AG09319 (cell line): ENCODE measurements around the gene CDC42EP3.
A peak's percentile ranks its signal among the peaks of the same experiment; 100 is the strongest.

Experiments used
- DNase-seq: peaks from one replicate; pipeline ENCODE4 v3.0.0-alpha.2; 2010; ENCODE audit warnings: low read depth; ENCODE audit errors: extremely low read depth
- CTCF ChIP-seq: IDR thresholded peaks from 2 replicates; pipeline ENCODE4 v1.5.1; 2011; ENCODE audit warnings: low read depth, mild to moderate bottlenecking, inconsistent platforms, low read length, moderate library complexity

CDC42EP3 gene

DNA sequence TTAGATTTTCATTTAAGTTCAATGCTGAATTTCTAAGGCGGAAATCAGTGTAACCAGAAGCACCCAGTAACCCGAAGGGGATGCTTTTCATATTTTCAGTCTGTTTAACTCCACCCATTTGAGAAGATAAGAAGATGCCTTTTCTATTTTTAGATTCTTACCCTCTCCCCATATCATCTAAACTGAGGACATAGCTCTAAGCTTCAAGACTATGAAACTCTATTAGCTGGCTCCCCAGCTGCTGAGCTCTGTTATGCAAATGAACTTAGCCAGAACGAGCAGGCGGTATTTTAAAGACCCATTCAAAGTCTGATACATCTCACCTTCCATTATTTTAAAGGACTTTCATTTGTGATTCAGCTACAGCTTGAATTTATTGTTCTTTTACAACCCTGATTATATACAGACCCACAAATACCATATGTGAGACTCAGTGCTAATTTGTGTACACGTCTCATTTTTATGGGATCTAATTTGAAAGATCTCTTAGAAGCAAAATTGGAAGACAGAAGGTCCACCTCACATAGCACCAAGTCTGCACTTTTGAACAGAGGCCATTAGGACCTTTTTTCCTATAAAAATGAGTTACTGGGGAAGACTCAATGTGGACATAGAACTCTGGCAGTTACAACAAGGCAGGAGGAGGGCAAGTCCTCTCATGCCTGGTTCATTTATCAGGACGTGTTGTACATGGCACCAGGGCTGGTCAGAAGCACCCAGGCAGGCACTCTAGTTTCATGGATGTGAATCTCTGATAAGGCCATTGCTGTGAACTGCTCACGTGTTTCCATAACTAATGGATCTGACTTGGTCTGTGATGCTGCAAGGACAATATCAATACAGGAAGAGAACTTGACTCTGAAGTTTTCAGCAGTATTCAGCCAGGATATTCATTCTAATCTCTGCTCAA is 16.3 kb downstream of the CDC42EP3 start:
- no peak for DNase-seq
- TF ChIP-seq CTCF, result no peak

DNA sequence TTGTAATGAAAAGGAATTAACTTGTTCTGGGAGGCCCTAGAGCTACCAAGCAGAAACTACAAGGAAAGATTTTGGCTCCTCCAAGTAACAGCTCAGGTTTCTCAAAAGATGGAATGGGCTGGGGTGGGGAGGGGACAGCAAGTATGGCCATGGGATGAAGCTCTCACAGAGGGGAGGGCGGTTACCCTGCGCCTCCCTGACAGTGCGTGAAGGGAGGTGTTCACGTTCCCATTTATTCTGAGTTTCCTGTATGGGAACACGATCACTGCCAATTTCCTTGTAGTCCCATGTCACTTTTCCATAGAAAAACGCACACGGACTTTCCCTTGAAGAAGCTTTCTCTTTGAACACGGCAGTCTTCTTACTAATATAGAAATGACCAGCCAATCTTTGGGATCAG is 17.0 kb downstream of the CDC42EP3 start:
- TF ChIP-seq CTCF, result no peak
- DNase-seq, result no peak

DNA sequence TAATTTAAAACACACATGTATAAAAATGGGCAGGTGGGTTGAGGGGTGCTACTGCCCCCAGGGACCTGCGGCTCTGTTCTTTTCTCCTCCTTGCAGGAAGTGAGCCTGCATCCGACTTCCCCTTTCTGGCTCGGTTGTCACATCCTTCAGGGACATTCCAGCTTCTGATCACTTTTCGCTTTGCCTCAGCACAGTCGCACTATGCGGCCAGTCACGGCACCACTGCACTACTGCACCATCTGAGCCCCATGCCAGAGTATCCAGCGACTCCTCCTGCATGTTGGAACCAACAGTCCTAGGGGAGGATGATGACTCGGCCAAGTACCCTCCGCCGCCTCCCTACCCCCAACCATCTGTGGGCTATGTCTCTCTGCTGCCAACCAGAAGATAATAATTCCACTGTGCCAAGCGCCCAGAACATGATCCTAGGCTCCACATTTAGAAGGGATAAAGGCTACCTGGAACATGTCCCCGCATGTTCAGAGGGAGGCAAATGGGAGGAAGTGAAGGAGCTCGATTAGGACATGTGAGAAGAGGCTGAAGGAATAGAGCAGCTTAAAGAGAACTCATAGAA is 17.6 kb downstream of the CDC42EP3 start:
- DNase-seq, result no peak
- no peak for TF ChIP-seq CTCF

GRCh38 chr2:37653093-37653492 is 18.3 kb downstream of the CDC42EP3 start:
- TF ChIP-seq CTCF, result no peak
- DNase-seq, result no peak

- no peak for TF ChIP-seq CTCF
- peak; percentile 50 for DNase-seq
These were observed 19.2 kb downstream of the CDC42EP3 start for GRCh38 chr2:37652199-37652640.

DNA sequence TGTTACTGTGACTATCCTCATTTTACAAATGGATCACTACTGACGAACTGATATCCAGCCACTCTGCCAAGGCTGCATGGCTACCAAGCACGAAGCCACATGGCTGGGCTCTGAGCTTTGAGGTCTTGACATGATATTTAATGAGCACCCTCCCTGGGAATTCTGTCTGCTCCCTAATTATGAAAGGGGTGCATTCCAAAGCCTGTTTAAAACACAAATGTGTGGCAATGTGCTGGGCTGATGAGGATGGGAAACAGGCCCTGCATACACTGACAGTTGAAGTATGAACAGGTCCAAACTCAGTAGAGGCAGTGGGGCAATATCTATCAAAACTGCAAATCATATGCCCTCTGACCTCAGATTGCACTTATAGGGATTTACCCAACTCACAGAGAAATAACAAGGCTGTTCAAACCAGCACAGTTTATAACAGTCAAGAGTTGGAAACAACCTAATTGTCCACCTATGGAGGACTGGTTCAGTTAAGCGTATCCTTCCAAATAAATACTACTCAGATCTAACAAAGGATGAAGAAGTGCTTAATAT is 20.8 kb downstream of the CDC42EP3 start:
- no peak for DNase-seq
- TF ChIP-seq CTCF, result no peak

GRCh38 chr2:37649518-37649917 is 21.9 kb downstream of the CDC42EP3 start:
- no peak for DNase-seq
- no peak for TF ChIP-seq CTCF
